HepG2 (cell line): ENCODE results near the gene RFC2. TPM values are rescaled to one million over a fixed set of nuclear protein-coding genes. Genes with fewer than 3 reads are reported as not detected.
A peak's percentile ranks its signal among the peaks of the same experiment; 100 is the strongest.

ENCODE experiments used
- AKAP8 ChIP-seq: sonication (generic); formaldehyde crosslinking; IDR thresholded peaks from 2 replicates; pipeline ENCODE4 v1.5.1; 2020; ENCODE audit warnings: mild to moderate bottlenecking, missing genetic modification reagents
- BRCA1 ChIP-seq: sonication (generic); formaldehyde crosslinking; IDR thresholded peaks from 2 replicates; pipeline ENCODE4 v1.4.0; 2020; ENCODE audit warnings: missing genetic modification reagents
- GABPA ChIP-seq, 2 experiments: IDR thresholded peaks; 2 replicates each; pipeline ENCODE4 v1.6.1; 2011 to 2016; ENCODE audit warnings: low read depth in 2 of 2, low read length in 1 of 2, missing biosample characterization in 1 of 2, missing genetic modification characterization in 1 of 2
- GTF2F1 ChIP-seq: fragments of 150-350 bp; IDR thresholded peaks from 2 replicates; pipeline ENCODE4 v1.6.1; 2014; ENCODE audit warnings: low read length
- IKZF1 ChIP-seq: fragments of 450-650 bp; IDR thresholded peaks from 2 replicates; pipeline ENCODE4 v1.7.1; 2016
- KAT8 ChIP-seq: IDR thresholded peaks from 2 replicates; pipeline ENCODE4 v1.6.1; 2016; ENCODE audit warnings: missing genetic modification reagents, missing compliant biosample characterization
- MATR3 ChIP-seq: sonication (generic); formaldehyde crosslinking; IDR thresholded peaks from 2 replicates; pipeline ENCODE4 v1.4.0; 2020; ENCODE audit warnings: missing genetic modification reagents
- MAZ ChIP-seq, 2 experiments: sonication (generic) in 1 of 2; formaldehyde crosslinking in 1 of 2; IDR thresholded peaks; 2 replicates each; pipeline versions ENCODE4 v1.5.0 to v1.6.1; 2012 to 2020; ENCODE audit warnings: low read depth in 2 of 2, mild to moderate bottlenecking in 2 of 2, borderline replicate concordance in 1 of 2, improper control_type of control experiment in 1 of 2, low read length in 1 of 2, missing genetic modification reagents in 1 of 2, moderate library complexity in 1 of 2
- SRSF1 ChIP-seq: fragments of 200-400 bp; formaldehyde crosslinking; optimal IDR thresholded peaks from 2 replicates; pipeline ENCODE3; 2017; ENCODE audit warnings: mild to moderate bottlenecking, low read depth, low read length, moderate library complexity
- TBP ChIP-seq: sonication (generic); formaldehyde crosslinking; IDR thresholded peaks from 2 replicates; pipeline ENCODE4 v1.5.0; 2020; ENCODE audit warnings: missing genetic modification reagents
- U2AF2 ChIP-seq: fragments of 200-400 bp; formaldehyde crosslinking; IDR thresholded peaks from 2 replicates; pipeline ENCODE4 v1.6.1; 2017; ENCODE audit warnings: low read depth, mild to moderate bottlenecking, low read length
- ZMYM2 ChIP-seq: sonication (generic); formaldehyde crosslinking; IDR thresholded peaks from 2 replicates; pipeline ENCODE4 v1.8.0; 2022; ENCODE audit warnings: mild to moderate bottlenecking, missing genetic modification reagents
- ZNF343 ChIP-seq: sonication (generic); formaldehyde crosslinking; IDR thresholded peaks from 2 replicates; pipeline ENCODE4 v1.4.0; 2020; ENCODE audit warnings: mild to moderate bottlenecking, missing genetic modification reagents
- ZNF414 ChIP-seq: sonication (generic); formaldehyde crosslinking; IDR thresholded peaks from 2 replicates; pipeline ENCODE4 v1.5.0; 2020; ENCODE audit warnings: missing genetic modification reagents
- ZSCAN20 ChIP-seq: sonication (generic); formaldehyde crosslinking; IDR thresholded peaks from 2 replicates; pipeline ENCODE4 v1.4.0; 2020; ENCODE audit warnings: missing genetic modification reagents, mild to moderate bottlenecking, borderline replicate concordance
- polyA plus RNA-seq, 8 experiments: library from polyadenylated mRNA; depleted of rRNA in 3 of 8; stranded (reverse) in 7 of 8; unstranded in 1 of 8; fragments of >200 nt; fragmentation: Illumina TruSeq in 4 of 8; extraction: Trizol in 4 of 8; gene quantifications; 2 replicates each; pipeline versions ENCODE4 v1.2.1 to v1.2.3, GENCODE V29; 2011 to 2016; ENCODE audit warnings: low read depth in 4 of 8, missing spikeins in 1 of 8, mixed read lengths in 1 of 8; ENCODE audit not compliant: insufficient read depth in 1 of 8
- total RNA-seq, 5 experiments: library from RNA; depleted of rRNA; stranded (reverse); fragments of >200 nt; fragmentation: Illumina TruSeq; extraction: Trizol; gene quantifications; 2 replicates each; pipeline ENCODE4 v1.2.3, GENCODE V29; 2016; ENCODE audit warnings: low read depth in 1 of 5
- TF ChIP-seq, protein P1 (sequence below): sonication (generic); formaldehyde crosslinking; IDR thresholded peaks from 2 replicates; pipeline ENCODE4 v1.8.1; 2022; ENCODE audit warnings: low read depth, mild to moderate bottlenecking, missing genetic modification reagents
- TF ChIP-seq, protein P2 (sequence below), 2 experiments: sonication (generic) in 1 of 2; formaldehyde crosslinking in 1 of 2; IDR thresholded peaks; 2 replicates each; pipeline versions ENCODE4 v1.4.0 to v1.6.1; 2016 to 2020; ENCODE audit warnings: borderline replicate concordance in 1 of 2, low read depth in 1 of 2, mild to moderate bottlenecking in 1 of 2, missing genetic modification reagents in 1 of 2
- TF ChIP-seq, protein P3 (sequence below): sonication (generic); formaldehyde crosslinking; IDR thresholded peaks from 2 replicates; pipeline ENCODE4 v1.4.0; 2020; ENCODE audit warnings: missing genetic modification reagents; ENCODE audit errors: not compliant biosample characterization

RFC2 gene
- total and polyA plus RNA-seq, 2 of the 13 experiments (the other 11 are each of a cell fraction or from before 2014, with no cell fraction given), result 14.6 to 43.5 TPM

DNA sequence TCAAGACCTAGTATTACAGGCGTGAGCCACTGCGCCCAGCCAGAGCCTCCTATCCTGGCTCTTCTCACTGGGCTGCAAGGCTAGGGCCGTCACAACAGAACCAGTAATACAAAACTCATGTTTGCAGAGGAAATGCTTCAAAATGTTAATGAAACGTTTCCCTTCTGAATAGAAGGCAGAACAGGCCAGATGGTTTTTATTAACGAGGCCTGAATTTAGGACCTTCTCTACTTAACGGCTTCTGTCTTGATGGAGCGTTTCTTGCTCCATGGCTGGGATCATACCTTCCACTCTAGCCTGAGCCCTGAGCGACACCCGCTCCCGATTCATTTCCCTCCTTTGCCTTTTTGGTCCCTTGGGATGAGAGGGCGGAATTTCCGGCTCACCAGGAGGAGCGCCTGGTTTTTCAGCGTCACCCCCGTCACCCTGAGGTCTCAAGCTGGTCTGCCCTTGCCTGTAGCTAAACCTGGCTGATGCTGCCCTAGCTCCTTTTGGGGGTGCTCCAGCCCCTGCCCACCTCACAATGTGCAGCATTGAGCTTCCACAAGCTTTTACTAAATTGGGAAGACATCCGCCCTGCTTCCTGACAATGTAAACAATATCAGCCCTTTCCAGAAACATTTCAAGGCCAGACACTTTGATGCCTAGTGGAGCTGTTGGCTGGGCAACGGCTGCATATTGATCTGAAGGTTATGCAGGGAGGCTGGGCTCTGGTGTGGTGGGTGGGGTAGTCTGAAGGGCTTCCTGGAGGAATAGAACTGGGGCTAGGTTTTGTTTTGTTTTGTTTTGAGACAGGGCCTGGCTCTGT is 40.2 kb upstream of the RFC2 start (continued):
- TF ChIP-seq MAZ (IDR thresholded peaks at IDR 0.05; ENCODE audit: borderline replicate concordance, low read depth, low read length) (no peak), MAZ (CRISPR knock-in tag; IDR thresholded peaks at IDR 0.05; ENCODE audit: low read depth) (peak; percentile 68; the same call in 1 of the 2 replicates), KAT8 (CRISPR knock-in tag) (peak; percentile 37; the same call in 1 of the 2 replicates), U2AF2 (no peak), SRSF1 (no peak), ZMYM2 (0 out of 2 replicates have a peak, but pooled peaks have one; percentile 31), GABPA (IDR thresholded peaks at IDR 0.05; ENCODE audit: low read depth, low read length) (no peak), GABPA (CRISPR knock-in tag; IDR thresholded peaks at IDR 0.05; ENCODE audit: low read depth) (0 out of 2 replicates have a peak, but pooled peaks have one; percentile 12), AKAP8 (CRISPR knock-in tag) (no peak), TBP (no peak), BRCA1 (no peak), ZNF414 (CRISPR knock-in tag) (peak; percentile 61; the same call in 1 of the 2 replicates), GTF2F1 (no peak), MATR3 (no peak), IKZF1 (no peak), ZSCAN20 (no peak), ZNF343 (CRISPR knock-in tag) (no peak)
- TF ChIP-seq, protein P1, sequence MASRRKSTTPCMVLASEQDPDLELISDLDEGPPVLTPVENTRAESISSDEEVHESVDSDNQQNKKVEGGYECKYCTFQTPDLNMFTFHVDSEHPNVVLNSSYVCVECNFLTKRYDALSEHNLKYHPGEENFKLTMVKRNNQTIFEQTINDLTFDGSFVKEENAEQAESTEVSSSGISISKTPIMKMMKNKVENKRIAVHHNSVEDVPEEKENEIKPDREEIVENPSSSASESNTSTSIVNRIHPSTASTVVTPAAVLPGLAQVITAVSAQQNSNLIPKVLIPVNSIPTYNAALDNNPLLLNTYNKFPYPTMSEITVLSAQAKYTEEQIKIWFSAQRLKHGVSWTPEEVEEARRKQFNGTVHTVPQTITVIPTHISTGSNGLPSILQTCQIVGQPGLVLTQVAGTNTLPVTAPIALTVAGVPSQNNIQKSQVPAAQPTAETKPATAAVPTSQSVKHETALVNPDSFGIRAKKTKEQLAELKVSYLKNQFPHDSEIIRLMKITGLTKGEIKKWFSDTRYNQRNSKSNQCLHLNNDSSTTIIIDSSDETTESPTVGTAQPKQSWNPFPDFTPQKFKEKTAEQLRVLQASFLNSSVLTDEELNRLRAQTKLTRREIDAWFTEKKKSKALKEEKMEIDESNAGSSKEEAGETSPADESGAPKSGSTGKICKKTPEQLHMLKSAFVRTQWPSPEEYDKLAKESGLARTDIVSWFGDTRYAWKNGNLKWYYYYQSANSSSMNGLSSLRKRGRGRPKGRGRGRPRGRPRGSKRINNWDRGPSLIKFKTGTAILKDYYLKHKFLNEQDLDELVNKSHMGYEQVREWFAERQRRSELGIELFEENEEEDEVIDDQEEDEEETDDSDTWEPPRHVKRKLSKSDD (CRISPR knock-in tag), result peak; percentile 21; the same call in 1 of the 2 replicates
- TF ChIP-seq, protein P2, sequence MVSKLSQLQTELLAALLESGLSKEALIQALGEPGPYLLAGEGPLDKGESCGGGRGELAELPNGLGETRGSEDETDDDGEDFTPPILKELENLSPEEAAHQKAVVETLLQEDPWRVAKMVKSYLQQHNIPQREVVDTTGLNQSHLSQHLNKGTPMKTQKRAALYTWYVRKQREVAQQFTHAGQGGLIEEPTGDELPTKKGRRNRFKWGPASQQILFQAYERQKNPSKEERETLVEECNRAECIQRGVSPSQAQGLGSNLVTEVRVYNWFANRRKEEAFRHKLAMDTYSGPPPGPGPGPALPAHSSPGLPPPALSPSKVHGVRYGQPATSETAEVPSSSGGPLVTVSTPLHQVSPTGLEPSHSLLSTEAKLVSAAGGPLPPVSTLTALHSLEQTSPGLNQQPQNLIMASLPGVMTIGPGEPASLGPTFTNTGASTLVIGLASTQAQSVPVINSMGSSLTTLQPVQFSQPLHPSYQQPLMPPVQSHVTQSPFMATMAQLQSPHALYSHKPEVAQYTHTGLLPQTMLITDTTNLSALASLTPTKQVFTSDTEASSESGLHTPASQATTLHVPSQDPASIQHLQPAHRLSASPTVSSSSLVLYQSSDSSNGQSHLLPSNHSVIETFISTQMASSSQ (IDR thresholded peaks at IDR 0.05; ENCODE audit: low read depth), result no peak; the same call in 1 of the 2 replicates
- TF ChIP-seq, protein P2 (CRISPR knock-in tag; IDR thresholded peaks at IDR 0.05; ENCODE audit: borderline replicate concordance), result peak; percentile 54; the same call in 1 of the 2 replicates
- TF ChIP-seq, protein P3, sequence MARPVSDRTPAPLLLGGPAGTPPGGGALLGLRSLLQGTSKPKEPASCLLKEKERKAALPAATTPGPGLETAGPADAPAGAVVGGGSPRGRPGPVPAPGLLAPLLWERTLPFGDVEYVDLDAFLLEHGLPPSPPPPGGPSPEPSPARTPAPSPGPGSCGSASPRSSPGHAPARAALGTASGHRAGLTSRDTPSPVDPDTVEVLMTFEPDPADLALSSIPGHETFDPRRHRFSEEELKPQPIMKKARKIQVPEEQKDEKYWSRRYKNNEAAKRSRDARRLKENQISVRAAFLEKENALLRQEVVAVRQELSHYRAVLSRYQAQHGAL, result no peak
